ENCODE results near the gene INSRR.

DNA sequence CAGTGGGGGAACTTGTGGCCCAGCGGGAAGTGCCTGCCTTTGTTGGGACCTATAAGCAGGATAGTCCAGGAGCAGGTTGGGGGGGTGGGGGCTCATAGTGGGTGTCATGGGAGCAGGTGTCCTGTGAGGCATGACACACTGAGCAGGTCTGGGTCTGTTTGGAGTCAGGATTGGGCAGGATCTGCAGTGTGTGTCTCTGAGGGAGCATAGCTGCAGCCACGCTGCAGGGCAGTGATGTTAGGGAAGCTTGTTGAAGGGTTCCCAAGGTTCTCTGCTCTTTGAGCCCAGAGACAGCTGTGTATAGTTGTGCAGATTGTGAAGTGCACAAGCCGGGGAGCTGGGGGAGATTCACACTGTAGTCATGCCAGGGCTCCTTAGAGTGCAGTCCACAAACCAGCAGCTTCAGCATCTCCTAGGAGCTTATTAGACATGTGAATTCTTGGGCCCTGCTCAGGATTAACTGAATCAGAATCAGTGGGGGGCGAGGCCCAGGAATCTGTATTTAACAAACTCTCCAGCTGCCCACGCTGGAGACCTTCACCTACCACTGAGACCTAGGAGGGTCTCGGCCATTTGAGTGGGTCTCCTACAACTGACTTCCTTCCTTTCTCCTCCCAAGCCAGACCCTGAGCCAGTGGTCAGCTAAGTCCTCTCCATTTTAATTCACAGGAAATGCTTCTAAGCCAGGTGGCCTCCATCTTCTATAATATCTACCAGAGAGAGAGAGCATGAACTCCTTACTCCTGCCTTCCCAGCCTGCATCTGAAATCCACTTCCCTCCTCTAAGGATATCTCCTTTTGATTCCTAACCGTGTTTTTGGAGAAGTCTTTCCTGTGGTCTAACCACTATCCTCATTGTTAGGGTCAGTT lies 11.1 kb downstream of the INSRR start:
- TF ChIP-seq, protein P1, sequence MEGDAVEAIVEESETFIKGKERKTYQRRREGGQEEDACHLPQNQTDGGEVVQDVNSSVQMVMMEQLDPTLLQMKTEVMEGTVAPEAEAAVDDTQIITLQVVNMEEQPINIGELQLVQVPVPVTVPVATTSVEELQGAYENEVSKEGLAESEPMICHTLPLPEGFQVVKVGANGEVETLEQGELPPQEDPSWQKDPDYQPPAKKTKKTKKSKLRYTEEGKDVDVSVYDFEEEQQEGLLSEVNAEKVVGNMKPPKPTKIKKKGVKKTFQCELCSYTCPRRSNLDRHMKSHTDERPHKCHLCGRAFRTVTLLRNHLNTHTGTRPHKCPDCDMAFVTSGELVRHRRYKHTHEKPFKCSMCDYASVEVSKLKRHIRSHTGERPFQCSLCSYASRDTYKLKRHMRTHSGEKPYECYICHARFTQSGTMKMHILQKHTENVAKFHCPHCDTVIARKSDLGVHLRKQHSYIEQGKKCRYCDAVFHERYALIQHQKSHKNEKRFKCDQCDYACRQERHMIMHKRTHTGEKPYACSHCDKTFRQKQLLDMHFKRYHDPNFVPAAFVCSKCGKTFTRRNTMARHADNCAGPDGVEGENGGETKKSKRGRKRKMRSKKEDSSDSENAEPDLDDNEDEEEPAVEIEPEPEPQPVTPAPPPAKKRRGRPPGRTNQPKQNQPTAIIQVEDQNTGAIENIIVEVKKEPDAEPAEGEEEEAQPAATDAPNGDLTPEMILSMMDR (IDR thresholded peaks at IDR 0.05): no peak
- TF ChIP-seq POLR2A (IDR thresholded peaks at IDR 0.05): no peak

Data from body of pancreas (tissue), 4 donors.